ENCODE data around the gene PRRT4. TPM values are rescaled to one million over a fixed set of nuclear protein-coding genes. Genes with fewer than 3 reads are reported as not detected.

Gene PRRT4
- total and polyA plus RNA-seq, 5 experiments from 2014 or later: 0.07 to 0.96 (median 0.34) TPM

DNA sequence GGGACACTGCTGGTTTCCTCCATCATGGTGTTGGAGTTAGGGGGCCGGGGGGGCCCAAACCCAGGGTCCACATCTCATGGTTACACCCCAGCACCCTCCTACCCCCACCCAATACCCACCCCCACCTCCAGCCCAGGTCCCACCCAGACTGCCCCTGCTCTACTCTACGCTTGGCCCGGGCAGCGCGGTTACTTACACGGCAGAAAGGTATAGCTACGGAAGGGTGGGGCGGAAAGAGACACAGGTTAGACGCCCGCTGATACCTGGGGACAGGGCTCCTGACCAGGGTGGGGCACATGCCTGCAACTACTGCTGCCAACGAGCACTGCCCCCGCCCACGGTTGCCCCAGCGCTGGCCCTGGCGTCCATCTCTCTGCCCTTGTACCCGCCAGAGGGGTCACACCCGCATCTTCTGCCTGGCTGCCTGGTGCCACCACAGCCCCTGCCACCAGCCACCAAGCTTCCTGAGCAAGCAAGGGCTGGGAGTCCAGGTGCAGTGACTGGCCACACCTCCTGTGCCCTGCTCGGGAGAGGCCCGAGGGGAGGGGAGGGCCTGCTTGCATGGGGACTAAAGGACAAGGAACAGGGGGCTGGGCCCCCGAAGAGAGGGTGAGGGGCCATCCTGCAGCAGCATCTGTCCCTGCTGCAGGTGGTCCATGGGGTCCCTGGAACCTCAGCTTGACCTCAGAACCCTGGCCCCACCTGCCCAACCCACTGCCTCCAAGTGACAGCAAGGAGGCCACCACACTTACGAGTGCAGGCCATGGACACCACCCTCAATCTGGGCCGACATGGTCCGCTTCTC lies 32.2 kb upstream of the PRRT4 start:
- H3K36me3 Mint-ChIP-seq: peaks cover 0 to 37% (median 4%) of the 10 kb centered on the region in 3 donors
- no peak overlapping the region for H3K4me3 Mint-ChIP-seq

DNA sequence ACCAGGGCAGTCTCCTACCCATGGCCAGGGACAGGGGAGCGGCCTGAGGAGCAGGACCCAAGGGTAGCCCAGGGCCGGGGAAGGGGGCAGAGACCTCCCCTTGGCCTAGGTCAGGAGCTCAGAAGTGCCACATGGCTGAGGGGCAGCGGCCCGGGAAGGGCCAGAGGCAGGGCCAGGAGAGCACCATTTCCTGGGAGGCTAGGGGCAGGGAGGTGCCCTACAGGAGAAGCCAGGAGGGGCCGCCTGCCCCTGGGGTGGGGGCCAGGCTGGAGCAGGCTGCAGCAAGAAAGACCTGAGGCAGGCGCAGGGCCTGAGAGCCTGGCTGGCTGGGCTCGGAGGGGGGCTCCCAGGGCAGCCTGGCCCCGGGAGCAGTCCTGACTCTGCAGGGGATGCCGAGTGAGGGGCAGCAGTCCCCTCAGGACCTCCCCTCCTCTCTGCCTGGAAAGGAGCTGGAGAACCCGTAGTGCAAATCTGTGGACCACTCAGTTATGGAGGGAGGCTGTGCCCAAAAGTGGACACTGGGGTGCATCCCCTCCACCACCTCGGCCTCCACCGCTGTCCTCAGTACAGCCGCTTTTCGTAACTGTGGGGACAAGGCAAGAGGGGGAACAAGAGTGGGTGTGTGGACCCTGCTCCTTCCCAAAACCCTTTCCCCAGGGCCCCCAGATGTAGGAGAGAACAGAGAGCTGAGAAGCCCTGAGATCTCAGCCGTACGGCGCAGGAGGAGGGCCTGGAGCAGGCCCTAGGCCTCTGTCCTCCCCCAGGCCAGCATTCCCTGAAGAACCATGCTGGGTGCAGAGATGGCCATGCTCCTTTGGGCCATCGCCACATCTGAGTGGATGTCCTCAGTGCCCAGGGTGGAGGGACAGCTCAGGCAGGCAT lies 31.2 kb upstream of the PRRT4 start:
- H3K36me3 Mint-ChIP-seq: peaks cover 0 to 29% (median 2%) of the 10 kb centered on the region in 3 donors
- no peaks in the 10 kb centered on the region for H3K9me3 Mint-ChIP-seq
- POLR2A ChIA-PET: no interaction called here
- no peak for ATAC-seq
- no peaks in the 10 kb centered on the region for H3K27me3 Mint-ChIP-seq
- peaks cover 1 to 5% (median 2%) of the 10 kb centered on the region in 4 donors for H3K4me1 Mint-ChIP-seq
- no peak overlapping the region for H3K4me3 Mint-ChIP-seq
- no peak for DNase-seq
- no peak overlapping the region for H3K27ac Mint-ChIP-seq

More for the DNA sequence above, 32.2 kb upstream of the PRRT4 start:
- Mint-ChIP-seq H3K9me3 (no peaks in the 10 kb centered on the region), H3K27me3 (no peaks in the 10 kb centered on the region), H3K27ac (no peak overlapping the region), H3K4me1 (peaks cover 0 to 5% (median 1%) of the 10 kb centered on the region in 4 donors)
- no peak for ATAC-seq
- POLR2A ChIA-PET: no interaction called here
- no peak for DNase-seq

DNA sequence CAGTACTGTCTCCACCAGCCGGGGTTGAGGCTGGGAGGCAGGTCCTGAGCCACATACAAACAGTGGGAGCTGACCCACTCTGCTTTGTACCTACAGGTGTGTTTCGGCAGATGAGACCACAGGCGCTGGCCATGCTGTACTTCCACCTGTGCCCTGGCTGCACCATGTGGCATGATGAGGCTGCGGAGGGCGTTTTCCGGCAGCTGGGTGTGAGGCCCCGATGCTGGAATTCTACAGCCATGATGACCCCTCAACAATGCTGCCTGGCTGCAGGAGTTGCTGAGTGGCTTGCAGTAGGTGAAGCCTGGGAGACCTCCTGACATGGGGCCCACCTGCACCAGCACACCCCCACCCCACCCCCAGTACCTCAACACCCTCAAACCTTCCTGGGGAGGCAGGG lies 30.3 kb upstream of the PRRT4 start:
- peaks cover 2 to 7% (median 5%) of the 10 kb centered on the region in 4 donors for H3K4me1 Mint-ChIP-seq
- H3K27ac Mint-ChIP-seq: no peak overlapping the region
- POLR2A ChIA-PET: no interaction called here
- ATAC-seq (no peak), DNase-seq (no peak)
- peaks cover 0 to 20% (median 0%) of the 10 kb centered on the region in 3 donors for H3K36me3 Mint-ChIP-seq
- H3K27me3 Mint-ChIP-seq: no peaks in the 10 kb centered on the region
- no peaks in the 10 kb centered on the region for H3K9me3 Mint-ChIP-seq
- no peak overlapping the region for H3K4me3 Mint-ChIP-seq

DNA sequence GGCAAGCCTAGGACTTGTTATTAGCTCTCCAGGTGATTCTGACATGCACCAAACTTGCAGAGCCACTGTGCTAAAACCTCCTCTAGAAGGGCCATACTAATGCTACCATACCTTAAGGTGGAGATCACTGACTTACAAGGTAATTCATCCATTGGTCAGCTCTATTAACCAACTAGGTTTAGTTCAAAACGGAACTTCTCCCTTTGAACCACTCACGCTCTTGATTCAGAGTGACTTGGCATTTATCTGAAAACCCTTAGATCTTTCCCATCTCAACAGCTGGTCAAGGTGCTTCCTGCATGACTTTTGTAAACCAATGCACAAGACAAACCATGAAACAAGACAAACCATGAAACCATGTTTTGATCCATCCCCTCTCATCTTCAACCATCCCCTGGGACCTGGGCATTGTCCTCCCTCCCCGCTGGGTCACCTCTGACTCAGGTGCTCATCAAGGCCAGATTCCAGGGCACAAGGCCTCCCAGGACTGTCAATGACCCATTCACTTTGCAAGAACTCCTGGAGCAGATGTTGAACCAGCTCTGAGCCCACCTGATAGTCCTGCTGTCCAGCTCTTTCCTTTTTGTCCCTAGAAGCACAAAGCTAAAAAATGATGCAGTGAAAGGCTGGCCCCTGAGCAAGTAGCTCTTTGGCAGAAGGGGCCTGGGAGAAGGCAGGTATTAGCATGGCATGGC lies 29.5 kb upstream of the PRRT4 start:
- Mint-ChIP-seq H3K27ac (peak overlapping the region in 3 of 10 donors; percentile 33 to 86 (median 79)), H3K36me3 (peaks cover 0 to 12% (median 0%) of the 10 kb centered on the region in 3 donors)
- POLR2A ChIA-PET: interaction anchor here (1.0 kb wide), 1 partner anchor 63 kb away, joined by 3 read pairs; no protein-coding TSS in a partner anchor

GRCh38 chr7:128389618-128390329 lies 28.3 kb upstream of the PRRT4 start:
- POLR2A ChIA-PET: interaction anchor here (0.7 to 1.0 kb wide), 2 partner anchors 31 to 65 kb away, joined by 3 to 4 read pairs; no protein-coding TSS in a partner anchor
- Mint-ChIP-seq H3K4me3 (no peak overlapping the region), H3K27ac (peak overlapping the region in 2 of 10 donors; percentile 46 to 56), H3K4me1 (peaks cover 2 to 5% (median 4%) of the 10 kb centered on the region in 4 donors), H3K36me3 (peaks cover 0 to 9% (median 0%) of the 10 kb centered on the region in 3 donors), H3K9me3 (peaks cover 0 to 3% (median 0%) of the 10 kb centered on the region in 9 donors), H3K27me3 (no peaks in the 10 kb centered on the region)
- DNase-seq (no peak), ATAC-seq (no peak)

More for the DNA sequence above, 29.5 kb upstream of the PRRT4 start:
- peaks cover 0 to 3% (median 0%) of the 10 kb centered on the region in 9 donors for H3K9me3 Mint-ChIP-seq
- ATAC-seq (no peak), DNase-seq (no peak)
- H3K27me3 Mint-ChIP-seq: no peaks in the 10 kb centered on the region
- H3K4me1 Mint-ChIP-seq: peaks cover 2 to 5% (median 4%) of the 10 kb centered on the region in 4 donors
- no peak overlapping the region for H3K4me3 Mint-ChIP-seq

DNA sequence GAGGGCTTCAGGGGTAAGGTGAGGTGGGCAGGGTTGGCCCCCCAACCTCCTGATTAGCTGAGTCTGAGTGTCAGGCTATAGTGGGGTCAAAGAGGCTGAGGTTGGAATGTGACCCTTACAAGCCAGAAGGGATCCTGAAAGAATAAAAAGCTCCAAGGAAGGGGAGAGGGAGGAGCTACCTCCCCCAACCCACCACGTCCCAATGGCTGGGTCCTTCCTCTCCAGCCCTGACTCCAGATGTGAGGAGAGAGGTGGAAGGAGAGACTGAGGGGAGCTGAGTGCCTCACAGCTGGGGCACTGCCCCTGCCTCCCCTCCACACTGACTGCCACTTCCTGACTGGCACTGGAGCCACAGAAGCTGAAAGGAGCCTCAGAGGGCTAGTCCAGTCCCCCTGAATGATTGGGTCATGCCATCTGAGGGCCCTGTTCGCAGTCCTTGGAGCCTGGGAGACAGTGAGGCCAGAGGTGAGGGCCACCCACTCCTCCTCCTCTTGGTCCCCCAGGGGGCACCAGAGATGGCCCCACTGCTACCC lies 27.7 kb upstream of the PRRT4 start:
- Mint-ChIP-seq H3K4me1 (peaks cover 2 to 5% (median 4%) of the 10 kb centered on the region in 4 donors), H3K4me3 (no peak overlapping the region), H3K27ac (no peak overlapping the region), H3K36me3 (peaks cover 0 to 8% (median 0%) of the 10 kb centered on the region in 3 donors), H3K9me3 (peaks cover 0 to 3% (median 0%) of the 10 kb centered on the region in 9 donors), H3K27me3 (no peaks in the 10 kb centered on the region)
- POLR2A ChIA-PET: no interaction called here
- DNase-seq: no peak
- ATAC-seq: no peak

- Mint-ChIP-seq H3K9me3 (peaks cover 0 to 3% (median 0%) of the 10 kb centered on the region in 9 donors), H3K27me3 (peaks cover 0 to 1% (median 0%) of the 10 kb centered on the region in 5 donors), H3K4me1 (peaks cover 2 to 5% (median 4%) of the 10 kb centered on the region in 4 donors), H3K36me3 (peaks cover 0 to 4% (median 0%) of the 10 kb centered on the region in 3 donors), H3K4me3 (no peak overlapping the region), H3K27ac (no peak overlapping the region)
- DNase-seq: no peak
- no peak for ATAC-seq
- POLR2A ChIA-PET: interaction anchor here (1.4 to 1.5 kb wide), 2 partner anchors 37 to 41 kb away, joined by 4 to 7 read pairs; no protein-coding TSS in a partner anchor
Observed at GRCh38 chr7:128388145-128388485, 26.6 kb upstream of the PRRT4 start.

- POLR2A ChIA-PET: interaction anchor here (1.4 to 1.5 kb wide), 2 partner anchors 36 to 40 kb away, joined by 4 to 7 read pairs; no protein-coding TSS in a partner anchor
- Mint-ChIP-seq H3K9me3 (peaks cover 0 to 3% (median 0%) of the 10 kb centered on the region in 9 donors), H3K4me1 (peaks cover 2 to 5% (median 4%) of the 10 kb centered on the region in 4 donors), H3K4me3 (no peak overlapping the region), H3K36me3 (peaks cover 0 to 4% (median 0%) of the 10 kb centered on the region in 3 donors), H3K27me3 (peaks cover 0 to 1% (median 0%) of the 10 kb centered on the region in 5 donors), H3K27ac (no peak overlapping the region)
- DNase-seq (peak; percentile 37 to 79 (median 62)), ATAC-seq (peak; percentile 86 to 96)
Observed at GRCh38 chr7:128387216-128388144, 26.0 kb upstream of the PRRT4 start.

DNA sequence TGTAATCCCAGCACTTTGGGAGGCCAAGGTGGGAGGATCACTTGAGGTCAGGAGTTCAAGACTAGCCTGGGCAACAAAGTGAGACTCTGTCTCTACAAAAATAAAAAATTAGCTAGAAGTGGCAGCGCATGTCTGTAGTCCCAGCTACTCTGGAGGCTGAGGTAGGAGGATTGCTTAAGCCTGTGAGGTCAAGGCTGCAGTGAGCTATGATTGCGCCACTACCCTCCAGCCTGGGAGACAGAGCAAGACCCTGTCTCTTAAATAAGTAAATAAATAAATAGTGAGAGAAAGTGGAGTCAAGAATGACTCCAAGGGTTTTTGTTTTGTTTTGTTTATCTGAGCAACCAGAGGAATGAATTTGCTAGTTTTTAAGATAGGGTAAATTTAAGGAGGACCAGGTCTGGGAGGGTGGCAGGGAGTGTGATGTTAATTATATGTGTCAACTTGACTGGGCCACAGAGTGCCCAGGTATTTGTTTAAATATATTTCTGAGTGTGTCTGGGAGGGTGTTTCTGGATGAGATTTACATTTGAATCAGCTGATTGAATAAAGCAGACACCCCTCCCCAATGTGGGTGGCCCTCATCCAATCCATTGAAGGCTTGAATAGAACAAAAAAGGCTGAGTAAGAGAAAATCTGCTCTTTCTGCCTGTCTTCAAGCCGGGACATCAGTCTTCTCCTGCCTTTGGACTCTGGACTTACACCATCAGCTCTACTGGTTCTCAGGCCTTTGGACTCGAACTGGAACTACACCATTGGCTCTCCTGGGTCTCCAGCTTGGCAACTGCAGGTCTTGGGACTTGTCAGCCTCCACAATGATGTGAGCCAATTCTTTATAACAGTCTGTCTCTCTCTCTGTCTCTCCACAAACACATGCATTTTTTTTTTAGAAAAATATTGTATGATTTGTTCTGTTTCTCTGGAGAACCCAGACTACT lies 24.8 kb upstream of the PRRT4 start:
- DNase-seq (no peak), ATAC-seq (no peak)
- peaks cover 2 to 5% (median 4%) of the 10 kb centered on the region in 4 donors for H3K4me1 Mint-ChIP-seq
- peaks cover 0 to 3% (median 0%) of the 10 kb centered on the region in 9 donors for H3K9me3 Mint-ChIP-seq
- peaks cover 0 to 1% (median 0%) of the 10 kb centered on the region in 5 donors for H3K27me3 Mint-ChIP-seq
- no peak overlapping the region for H3K4me3 Mint-ChIP-seq
- POLR2A ChIA-PET: interaction anchor here (1.4 kb wide), 1 partner anchor 39 kb away, joined by 7 read pairs; no protein-coding TSS in a partner anchor
- H3K27ac Mint-ChIP-seq: peak overlapping the region in 2 of 10 donors; percentile 2 to 56
- H3K36me3 Mint-ChIP-seq: no peaks in the 10 kb centered on the region

DNA sequence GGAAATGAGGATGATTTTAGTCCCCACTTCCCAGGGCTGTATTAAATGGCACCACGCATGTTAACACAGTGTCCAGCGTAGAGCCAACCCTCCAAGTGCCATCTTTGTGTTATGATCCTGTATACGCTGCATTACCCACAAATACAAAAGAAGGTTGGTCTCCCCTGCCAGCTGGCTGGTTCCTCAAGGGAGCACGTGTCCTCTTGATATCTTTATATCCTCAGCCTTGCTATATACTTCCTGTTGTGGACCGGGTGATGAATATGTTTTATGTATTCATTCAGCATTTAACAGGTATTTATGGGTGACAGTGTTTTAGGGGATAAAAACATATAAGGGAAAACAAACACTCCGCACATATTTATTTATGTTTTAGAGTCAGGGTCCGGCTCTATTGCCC lies 23.2 kb upstream of the PRRT4 start:
- H3K4me3 Mint-ChIP-seq: no peak overlapping the region
- POLR2A ChIA-PET: no interaction called here
- no peak for DNase-seq
- H3K27me3 Mint-ChIP-seq: peaks cover 0 to 1% (median 0%) of the 10 kb centered on the region in 5 donors
- peaks cover 0 to 3% (median 0%) of the 10 kb centered on the region in 9 donors for H3K9me3 Mint-ChIP-seq
- ATAC-seq: no peak
- peak overlapping the region in 1 of 10 donors; percentile 3 for H3K27ac Mint-ChIP-seq
- H3K36me3 Mint-ChIP-seq: no peaks in the 10 kb centered on the region
- H3K4me1 Mint-ChIP-seq: peaks cover 2 to 5% (median 4%) of the 10 kb centered on the region in 4 donors

Data from naive thymus-derived CD8-positive, alpha-beta T cell (primary cell).